GM18505 (cell line): Measurements from ENCODE around the gene GDPGP1.
"Not testable (repeated sequence)": the region's sequence is repeated elsewhere in the genome, so short reads cannot be mapped to it uniquely, and the experiment has no call there.

Experiments used
- ATAC-seq: cut with Tn5 transposase; IDR thresholded peaks from one replicate; pipeline ENCODE4 v1.9.1; 2021; ENCODE audit not compliant: unreplicated experiment
- POLR2A ChIP-seq: IDR thresholded peaks from 4 replicates; pipeline ENCODE4 v1.6.1; 2011; ENCODE audit warnings: borderline replicate concordance; ENCODE audit not compliant: insufficient read depth, insufficient read length; ENCODE audit errors: extremely low read depth

Gene GDPGP1

DNA sequence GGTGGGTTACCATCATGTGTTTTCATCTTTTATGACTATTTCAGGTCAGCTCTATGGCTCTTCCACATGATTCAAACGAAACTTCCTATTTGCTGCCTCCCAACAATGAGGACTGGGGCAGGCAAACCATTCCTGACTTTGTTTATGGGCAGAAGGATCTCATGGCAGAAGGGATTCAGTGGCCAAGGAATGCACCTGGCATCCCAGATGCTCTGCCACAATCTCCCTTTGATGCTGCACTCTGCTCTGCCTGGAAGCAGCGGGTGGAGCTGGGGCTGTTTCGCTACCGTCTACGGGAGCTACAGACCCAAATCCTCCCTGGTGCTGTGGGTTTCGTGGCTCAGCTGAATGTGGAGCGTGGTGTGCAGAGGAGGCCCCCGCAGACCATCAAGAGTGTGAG lies 6.8 kb downstream of the GDPGP1 start:
- ATAC-seq: no peak
- TF ChIP-seq POLR2A: no peak

GRCh38 chr15:90241343-90242192 lies 7.6 kb downstream of the GDPGP1 start:
- no peak for ATAC-seq
- TF ChIP-seq POLR2A: no peak

DNA sequence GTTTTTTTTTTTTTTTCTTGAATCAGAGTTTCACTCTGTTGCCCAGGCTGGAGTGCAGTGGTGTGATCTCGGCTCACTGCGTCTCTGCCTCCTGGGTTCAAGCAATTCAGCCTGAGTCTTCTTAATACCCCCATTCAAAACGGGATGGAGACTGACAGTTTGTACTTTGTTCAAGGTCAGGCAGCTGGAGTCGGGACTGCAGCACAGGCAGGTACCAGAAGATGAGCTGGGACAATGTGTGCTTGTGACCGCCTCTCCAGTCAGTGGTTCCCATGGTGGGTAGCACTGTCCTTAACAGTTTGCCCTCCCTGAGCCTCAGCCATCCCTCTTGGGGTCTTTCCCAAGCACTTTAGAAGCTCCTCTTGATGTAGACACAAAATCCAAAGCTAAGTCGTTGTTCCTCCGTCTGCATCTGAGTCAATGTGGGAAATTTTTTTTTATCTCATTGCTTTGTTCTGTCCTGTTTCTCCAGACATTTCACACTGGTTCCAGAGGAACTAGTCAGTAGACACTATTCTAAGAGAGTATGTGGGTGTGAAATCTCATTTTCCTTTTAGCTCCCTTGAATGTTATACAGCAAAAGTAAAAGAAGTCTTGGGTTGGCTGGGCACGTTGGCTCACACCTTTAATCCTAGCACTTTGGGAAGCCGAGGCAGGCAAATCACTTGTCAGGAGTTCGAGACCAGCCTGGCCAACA lies 10.1 kb downstream of the GDPGP1 start:
- TF ChIP-seq POLR2A: no peak
- ATAC-seq: no peak

- TF ChIP-seq POLR2A: no peak
- no peak for ATAC-seq
Observed at GRCh38 chr15:90248789-90249202, 14.8 kb downstream of the GDPGP1 start.

DNA sequence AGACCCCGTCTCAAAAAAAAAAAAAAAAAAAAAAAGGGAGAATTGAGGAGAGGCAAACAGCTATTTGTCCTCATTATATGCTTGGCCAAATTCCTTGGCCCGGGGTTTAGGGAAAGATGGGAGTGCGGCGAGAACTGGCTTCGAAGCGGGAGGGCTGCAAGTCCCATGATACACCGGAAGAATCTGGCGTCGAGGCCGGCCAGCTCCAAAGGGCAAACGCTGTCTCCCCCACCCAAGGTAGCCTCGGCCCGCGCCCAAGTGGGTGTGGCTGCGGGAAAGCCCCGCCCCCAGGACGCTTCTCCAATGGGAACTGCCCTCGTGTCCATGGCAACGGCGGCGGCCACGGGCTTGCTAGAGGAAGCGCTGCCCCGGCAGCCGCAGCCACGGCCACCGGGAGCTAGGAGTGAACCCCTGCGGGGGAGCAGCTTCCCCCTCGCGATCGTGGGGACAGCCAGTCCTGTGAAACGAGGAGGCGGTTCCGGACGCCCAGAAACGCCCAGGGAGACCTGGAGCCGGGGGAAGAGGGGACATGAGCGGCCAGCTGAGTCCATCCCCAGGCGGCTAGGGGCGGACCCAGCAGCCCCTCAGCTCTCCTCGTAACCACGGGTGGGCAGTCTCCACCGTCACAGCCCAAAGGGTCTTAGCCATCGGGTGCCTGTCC lies 15.3 kb downstream of the GDPGP1 start, which contains the start of gene TTLL13:
Gene TTLL13 (plus strand): TSS at position 354 of the 661 bp plus-strand sequence. CDS start 1,075 bp downstream, outside the sequence.
- peak; percentile 62 for ATAC-seq
- no peak for TF ChIP-seq POLR2A

- TF ChIP-seq POLR2A: no peak
- no peak for ATAC-seq
Observed at GRCh38 chr15:90257776-90258175, 23.8 kb downstream of the GDPGP1 start.

DNA sequence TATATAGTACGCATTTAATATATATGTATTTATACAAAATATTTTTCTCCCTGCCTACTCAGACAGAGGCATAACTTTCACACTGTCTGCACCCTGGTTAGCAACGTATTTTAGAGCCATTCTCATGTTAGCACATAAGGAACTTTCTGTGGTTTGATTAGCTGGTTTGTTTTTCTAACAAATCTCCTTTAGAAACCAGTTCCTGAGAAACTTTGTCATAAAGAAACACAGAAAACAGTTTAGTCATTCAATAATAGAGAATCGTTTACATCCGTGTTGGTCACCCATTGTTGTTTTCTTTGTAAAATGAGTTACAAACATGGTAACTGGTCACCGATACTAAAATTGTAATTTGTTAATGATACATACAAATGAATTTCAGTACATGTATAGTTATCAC lies 25.5 kb downstream of the GDPGP1 start:
- no peak for TF ChIP-seq POLR2A
- peak; percentile 63 for ATAC-seq

- not testable (repeated sequence) for ATAC-seq
Observed at GRCh38 chr15:90260731-90261130, 26.7 kb downstream of the GDPGP1 start.

DNA sequence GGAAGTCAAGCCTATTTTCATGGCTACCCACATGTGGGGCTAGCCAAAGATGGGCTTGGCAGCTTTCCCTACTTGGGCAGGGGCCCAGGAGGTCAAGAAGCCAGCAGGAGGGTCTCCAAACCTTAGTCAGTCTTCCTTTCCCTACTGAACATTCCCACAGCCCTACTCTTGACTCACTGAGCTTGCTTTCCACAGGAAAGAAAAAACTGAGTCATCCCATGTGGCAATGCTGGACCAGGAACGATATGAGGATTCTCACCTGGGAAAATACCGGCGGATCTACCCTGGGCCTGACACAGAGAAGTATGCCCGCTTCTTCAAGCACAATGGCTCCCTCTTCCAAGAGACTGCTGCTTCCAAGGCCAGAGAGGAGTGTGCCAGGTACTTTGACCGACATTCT lies 27.8 kb downstream of the GDPGP1 start:
- ATAC-seq: no peak
- no peak for TF ChIP-seq POLR2A

DNA sequence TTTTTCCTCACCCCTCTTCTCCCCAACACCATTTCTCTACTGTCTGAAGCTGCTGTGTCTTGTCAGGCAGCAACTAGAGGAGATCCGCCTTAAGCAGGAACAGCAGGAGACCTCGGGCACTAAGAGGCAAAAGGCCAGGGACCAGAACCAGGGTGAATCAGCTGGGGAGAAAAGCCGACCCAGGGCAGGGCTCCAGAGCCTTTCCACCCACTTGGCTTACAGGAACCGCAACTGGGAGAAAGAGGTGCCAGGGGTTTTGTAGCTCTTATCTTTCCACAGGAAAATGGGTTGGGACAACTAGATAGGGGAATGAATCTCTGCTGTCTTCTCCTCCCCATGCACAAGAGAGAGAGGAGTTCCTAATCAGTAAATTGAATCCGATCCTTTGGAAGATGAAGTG lies 28.4 kb downstream of the GDPGP1 start:
- ATAC-seq: no peak
- TF ChIP-seq POLR2A: no peak

DNA sequence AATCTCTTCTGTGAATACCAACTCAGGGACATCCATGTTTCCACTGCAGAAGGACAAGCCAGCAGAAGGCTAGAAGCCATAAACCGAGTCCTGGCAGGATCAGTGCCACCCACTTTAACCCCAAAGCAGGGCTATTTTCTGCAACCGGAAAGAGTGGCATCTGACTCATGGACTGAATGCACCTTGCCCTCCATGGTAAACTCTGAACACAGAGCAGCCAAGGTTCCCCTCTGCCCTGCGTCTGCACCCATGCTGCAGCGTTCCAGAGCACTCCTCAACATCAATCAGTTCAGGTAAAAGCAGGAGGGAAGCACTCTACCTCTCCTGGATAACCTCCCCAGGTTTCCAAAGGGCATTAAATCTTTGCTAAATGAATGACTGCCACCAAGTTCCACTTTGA lies 30.7 kb downstream of the GDPGP1 start:
- TF ChIP-seq POLR2A: no peak
- no peak for ATAC-seq

DNA sequence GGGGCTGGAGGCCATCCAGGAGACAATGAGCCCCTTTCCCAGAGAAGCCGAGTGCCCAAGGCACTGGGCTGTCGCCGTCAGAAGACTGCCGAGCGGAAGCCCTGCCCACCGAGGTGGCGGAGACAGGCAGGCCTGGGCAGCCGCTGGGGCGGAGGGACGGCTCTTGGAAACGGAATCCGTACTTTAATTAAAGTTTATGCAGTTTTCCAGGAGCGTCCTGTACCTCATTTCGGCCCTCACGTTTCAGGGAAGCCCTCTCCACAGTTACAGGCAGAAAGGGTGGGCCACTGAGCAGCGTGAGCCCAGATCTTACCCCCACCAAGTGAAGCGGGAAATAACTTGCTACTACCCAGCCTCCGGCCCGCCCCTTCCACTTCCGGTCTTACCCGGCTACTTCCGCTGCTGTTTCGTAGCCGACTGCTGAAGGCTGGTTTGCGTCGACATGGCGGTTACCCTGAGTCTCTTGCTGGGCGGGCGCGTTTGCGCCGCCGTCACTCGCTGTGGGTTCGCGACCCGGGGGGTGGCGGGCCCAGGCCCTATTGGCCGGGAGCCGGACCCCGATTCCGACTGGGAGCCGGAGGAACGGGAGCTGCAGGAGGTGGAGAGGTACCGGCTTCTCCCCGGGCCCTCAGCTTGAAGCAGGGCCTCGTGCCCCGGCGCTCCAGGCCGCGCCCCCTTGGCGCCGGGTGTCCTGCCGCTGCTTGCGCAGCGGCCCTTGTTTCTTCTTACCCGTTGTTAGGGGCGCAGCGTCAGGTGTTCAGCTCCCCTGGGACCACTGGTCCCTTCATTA lies 31.5 kb downstream of the GDPGP1 start, which contains the start of gene NGRN:
Gene NGRN (plus strand): TSS at position 402 of the 790 bp plus-strand sequence. CDS start 41 bp downstream, at position 443.
- peak; percentile 81 for ATAC-seq
- peak; percentile 98 for TF ChIP-seq POLR2A

- TF ChIP-seq POLR2A: no peak
- ATAC-seq: peak; percentile 2
Observed at GRCh38 chr15:90266061-90266431, 32.0 kb downstream of the GDPGP1 start.
